HG03103 (cell line): Measurements from ENCODE around the gene ZP4.
"Not testable (repeated sequence)": the region's sequence is repeated elsewhere in the genome, so short reads cannot be mapped to it uniquely, and the experiment has no call there.

Experiments
- ATAC-seq: cut with Tn5 transposase; IDR thresholded peaks from one replicate; pipeline ENCODE4 v1.9.1; 2021; ENCODE audit warnings: low read depth; ENCODE audit not compliant: unreplicated experiment

Gene ZP4

DNA sequence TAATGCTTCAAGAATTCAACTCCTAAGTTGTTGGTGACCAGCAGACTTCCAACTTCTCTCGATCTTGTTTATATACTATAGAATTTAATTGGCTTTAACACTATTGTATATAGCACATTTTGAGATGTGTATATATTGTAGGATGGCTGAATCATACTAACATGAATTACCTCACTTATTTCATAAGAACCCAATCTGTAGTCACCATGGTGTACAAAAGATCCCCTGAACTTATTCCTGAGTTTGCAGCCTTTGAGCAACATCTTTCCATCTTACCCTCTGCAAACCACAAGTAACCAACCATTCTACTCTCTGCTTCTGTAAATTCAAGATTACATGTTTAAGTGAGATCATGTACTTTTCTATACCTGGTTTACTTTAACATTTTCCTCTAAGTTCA, 12.3 kb downstream of the ZP4 start:
- ATAC-seq = no peak

- no peak for ATAC-seq
Observed at GRCh38 chr1:237877631-237878030, 13.1 kb downstream of the ZP4 start.

- ATAC-seq = no peak
Observed at GRCh38 chr1:237875291-237875690, 15.4 kb downstream of the ZP4 start.

DNA sequence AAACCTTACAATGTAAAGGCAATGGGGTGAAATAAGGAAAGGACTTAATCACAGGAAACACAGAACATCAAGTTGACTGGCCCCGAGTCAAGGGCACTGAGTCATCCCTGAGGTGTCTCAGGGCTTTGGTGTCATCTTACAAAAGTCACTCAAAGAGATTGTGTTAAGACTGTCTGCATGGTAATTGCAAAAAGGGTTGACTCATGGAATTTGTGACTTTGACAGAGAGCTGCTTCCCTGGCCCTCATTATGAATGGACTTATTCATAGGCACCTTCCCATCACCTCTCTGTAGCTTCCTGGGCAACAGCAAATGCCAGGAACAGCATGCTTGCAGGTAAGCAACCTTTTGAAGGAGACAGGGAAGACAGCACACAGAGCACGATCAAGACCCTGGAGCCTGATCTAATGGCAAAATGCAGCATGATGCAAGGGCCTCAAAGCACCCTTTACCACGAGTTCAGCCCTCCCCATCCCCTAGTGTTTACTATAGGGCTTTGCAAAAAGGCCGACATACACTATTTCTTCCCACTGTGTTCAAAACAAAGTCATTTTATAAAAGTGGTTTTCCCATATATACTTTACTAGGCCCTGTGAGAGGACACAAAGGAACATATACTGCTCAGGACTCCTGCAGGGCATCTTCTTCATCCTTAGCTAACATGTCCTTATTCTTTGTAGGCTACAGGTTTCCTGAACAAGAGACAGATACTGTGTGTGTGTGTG, 17.1 kb downstream of the ZP4 start:
- no peak for ATAC-seq

- ATAC-seq = no peak
Observed at GRCh38 chr1:237868817-237869600, 21.7 kb downstream of the ZP4 start.

DNA sequence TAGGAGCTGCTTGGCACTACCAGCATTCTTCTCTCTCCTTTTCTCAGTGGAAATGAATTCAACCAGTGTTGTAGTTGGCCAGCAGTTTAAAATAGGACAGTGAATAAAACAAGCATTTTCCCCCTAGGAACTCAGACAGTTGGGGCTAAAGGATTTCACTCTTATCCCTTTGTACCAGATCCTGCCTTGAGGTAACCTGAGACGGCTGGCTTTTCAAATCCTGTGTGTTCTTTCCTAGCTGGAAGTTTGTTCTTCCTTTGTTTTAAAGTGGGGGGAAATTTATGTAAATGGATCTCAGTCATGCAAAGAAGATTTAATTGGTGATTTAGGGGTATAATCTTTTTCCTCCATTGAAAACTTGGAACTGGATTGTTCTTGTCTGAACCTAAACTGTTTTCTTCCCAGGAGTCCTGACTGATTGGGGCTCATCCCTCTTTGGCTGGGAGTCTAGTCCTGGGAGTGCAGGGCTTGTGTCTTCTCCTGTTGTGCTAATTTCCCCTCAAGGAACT, 23.3 kb downstream of the ZP4 start:
- ATAC-seq = no peak

GRCh38 chr1:237864338-237865244, 26.1 kb downstream of the ZP4 start:
- peak; percentile 82 for ATAC-seq

- no peak for ATAC-seq
Observed at GRCh38 chr1:237863234-237863633, 27.5 kb downstream of the ZP4 start.

GRCh38 chr1:237861944-237862343, 28.8 kb downstream of the ZP4 start:
- ATAC-seq = no peak

GRCh38 chr1:237858992-237859391, 31.7 kb downstream of the ZP4 start:
- ATAC-seq = no peak

GRCh38 chr1:237857455-237857854, 33.3 kb downstream of the ZP4 start:
- ATAC-seq = no peak

DNA sequence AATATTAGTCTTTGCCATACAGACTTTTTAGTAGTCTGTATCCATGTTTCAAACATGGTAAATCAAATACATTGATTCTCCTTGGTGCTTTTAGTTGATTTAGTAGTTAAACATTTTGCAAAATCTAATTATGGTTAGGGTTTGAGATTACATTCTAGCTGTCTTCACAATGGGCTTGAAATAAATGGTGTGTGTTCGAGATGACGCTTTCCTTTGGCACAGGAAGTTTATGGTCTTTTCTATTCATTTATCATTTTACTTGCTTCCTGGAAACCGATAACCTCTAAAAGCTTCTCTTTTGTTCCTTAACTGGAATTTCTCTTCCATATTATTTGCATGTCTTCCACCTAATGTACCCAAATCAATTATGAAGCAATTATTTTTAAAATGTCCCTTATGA, 38.4 kb downstream of the ZP4 start:
- ATAC-seq = no peak

- no peak for ATAC-seq
Observed at GRCh38 chr1:237851210-237851845, 39.4 kb downstream of the ZP4 start.

GRCh38 chr1:237843516-237843915, 47.2 kb downstream of the ZP4 start:
- not testable (repeated sequence) for ATAC-seq

DNA sequence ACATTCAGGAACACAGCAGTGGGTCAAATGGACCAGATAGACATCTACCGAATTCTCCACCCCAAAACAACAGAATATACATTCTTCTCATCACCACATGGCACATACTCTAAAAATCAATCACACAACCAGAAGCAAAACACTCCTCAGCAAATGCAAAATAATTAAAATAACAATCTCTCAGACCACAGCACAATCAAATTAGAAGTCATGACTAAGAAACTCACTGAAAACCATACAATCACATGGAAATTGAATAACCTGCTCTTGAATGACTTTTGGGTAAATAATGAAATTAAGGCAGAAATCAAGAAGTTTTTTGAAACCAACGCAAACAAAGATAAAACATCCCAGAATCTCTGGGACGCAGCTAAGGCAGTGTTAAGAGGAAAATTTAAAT, 49.2 kb downstream of the ZP4 start:
- no peak for ATAC-seq

- ATAC-seq = no peak
Observed at GRCh38 chr1:237838904-237839534, 51.7 kb downstream of the ZP4 start.

DNA sequence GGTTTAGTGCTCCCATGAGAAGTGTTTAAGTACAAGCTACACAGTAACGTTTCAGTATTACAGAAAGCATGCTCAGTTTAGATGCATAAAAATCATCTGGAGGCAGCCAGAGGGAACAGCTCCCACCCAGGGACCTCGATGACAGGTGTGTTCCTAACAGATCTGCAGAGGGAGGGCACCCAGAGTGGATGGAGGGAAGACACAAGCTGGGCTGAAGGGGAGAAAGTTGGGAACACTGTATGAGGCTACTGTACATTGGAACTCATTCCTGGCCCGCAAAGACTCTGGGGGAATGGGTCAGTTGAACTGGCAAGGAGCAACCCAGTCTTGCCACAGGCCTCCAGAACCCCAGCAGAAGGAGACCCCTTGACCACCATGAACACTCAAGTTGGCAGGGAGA, 52.4 kb downstream of the ZP4 start:
- no peak for ATAC-seq

DNA sequence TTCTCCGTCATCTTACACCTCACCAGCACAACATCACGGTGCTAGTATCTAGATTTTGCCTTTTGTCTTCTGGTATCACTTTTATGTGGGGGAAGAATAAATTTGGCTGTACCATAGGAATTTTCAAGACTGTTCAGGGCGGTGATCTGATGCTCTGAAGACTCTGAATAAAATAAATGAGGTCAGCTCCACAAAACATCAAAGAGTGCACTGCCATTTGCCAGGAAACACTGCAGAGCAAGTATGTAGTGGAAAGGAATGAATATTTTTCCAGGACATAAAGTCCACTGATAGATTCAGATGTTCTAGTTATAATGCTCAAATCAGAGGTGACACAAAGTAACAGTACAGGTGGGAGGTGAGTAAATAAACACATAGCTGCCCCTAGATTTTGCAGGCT, 56.3 kb downstream of the ZP4 start:
- ATAC-seq = no peak

DNA sequence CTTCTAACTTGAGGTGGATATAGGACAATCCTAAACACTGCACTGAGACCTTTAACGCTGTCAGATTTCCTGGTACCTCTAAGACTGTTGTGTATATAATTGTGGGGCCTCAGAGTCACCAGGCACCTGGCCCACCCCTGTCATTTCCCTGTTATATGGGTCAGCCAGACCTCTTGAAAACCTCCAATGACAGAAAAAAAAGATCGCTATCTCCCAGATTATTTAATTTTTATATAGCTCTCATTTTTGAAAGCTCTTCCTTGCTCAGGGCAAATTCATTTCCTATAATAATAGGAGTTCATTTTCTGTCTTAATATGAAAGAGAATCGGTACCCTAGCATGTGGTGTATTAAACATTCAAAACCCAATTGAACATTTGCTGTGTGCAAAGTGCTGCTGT, 56.7 kb downstream of the ZP4 start:
- no peak for ATAC-seq

DNA sequence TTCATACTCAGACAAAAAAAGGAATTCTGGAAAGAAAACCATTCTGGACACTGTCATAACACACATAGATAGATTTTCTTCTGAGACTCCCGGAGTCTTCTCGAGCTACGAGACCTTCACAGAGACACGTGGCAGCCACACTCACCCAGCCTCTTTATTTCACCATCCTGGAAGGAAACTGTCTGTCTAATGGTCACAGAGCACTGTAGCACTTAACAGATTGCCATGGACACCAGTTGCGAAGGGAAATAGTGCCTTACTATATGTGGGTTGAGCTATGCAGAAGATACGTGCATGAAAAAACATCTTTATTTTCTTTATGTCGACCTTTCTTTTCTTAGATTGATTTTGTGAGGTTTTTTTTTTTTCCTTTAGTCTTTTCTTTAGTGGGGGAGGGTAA, 57.9 kb downstream of the ZP4 start:
- no peak for ATAC-seq
